ENCODE measurements around the gene TENT5C.

The TENT5C gene

GRCh38 chr1:117591252-117591651, 14.6 kb upstream of the TENT5C start:
- POLR2A ChIA-PET: no interaction called here
- no peak for DNase-seq (ENCODE audit: low read depth, low spot score)
- TF ChIP-seq, protein P1, sequence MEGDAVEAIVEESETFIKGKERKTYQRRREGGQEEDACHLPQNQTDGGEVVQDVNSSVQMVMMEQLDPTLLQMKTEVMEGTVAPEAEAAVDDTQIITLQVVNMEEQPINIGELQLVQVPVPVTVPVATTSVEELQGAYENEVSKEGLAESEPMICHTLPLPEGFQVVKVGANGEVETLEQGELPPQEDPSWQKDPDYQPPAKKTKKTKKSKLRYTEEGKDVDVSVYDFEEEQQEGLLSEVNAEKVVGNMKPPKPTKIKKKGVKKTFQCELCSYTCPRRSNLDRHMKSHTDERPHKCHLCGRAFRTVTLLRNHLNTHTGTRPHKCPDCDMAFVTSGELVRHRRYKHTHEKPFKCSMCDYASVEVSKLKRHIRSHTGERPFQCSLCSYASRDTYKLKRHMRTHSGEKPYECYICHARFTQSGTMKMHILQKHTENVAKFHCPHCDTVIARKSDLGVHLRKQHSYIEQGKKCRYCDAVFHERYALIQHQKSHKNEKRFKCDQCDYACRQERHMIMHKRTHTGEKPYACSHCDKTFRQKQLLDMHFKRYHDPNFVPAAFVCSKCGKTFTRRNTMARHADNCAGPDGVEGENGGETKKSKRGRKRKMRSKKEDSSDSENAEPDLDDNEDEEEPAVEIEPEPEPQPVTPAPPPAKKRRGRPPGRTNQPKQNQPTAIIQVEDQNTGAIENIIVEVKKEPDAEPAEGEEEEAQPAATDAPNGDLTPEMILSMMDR (IDR thresholded peaks at IDR 0.05; ENCODE audit: insufficient read depth, low read length, missing control alignments): no peak
- no peak overlapping the region for H3K4me3 ChIP-seq (ENCODE audit: low read depth, low read length)
- CTCF ChIA-PET: interaction anchor here (1.0 to 1.5 kb wide), 5 partner anchors 10 to 167 kb away, joined by 3 to 5 read pairs (median 3); no protein-coding TSS in a partner anchor

DNA sequence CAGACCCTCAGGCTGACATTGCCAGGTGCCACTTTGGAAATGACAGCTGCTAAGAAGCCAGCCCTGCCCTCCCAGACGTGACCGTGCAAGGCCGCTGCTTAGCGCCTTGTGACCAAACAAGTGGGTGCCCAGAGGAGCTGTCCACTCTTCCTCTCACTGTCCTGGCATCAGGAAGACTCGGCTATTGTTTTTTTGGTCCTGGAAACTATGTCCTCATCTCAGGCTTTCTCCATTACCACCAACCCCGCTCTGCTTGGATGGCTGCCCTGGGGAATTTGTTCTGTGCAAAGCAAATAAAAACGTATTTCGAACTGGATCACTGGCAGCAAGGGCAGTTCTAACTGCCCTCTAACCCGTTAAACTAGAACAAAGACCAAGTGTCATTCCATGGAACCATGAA, 13.7 kb upstream of the TENT5C start:
- no peak overlapping the region for H3K4me3 ChIP-seq (ENCODE audit: low read depth, low read length)
- DNase-seq (ENCODE audit: low read depth, low spot score): no peak
- TF ChIP-seq, protein P1 (IDR thresholded peaks at IDR 0.05; ENCODE audit: insufficient read depth, low read length, missing control alignments): no peak
- POLR2A ChIA-PET: no interaction called here
- CTCF ChIA-PET: interaction anchor here (0.9 to 1.2 kb wide), 3 partner anchors 10 to 304 kb away, joined by 3 to 4 read pairs (median 3); no protein-coding TSS in a partner anchor

DNA sequence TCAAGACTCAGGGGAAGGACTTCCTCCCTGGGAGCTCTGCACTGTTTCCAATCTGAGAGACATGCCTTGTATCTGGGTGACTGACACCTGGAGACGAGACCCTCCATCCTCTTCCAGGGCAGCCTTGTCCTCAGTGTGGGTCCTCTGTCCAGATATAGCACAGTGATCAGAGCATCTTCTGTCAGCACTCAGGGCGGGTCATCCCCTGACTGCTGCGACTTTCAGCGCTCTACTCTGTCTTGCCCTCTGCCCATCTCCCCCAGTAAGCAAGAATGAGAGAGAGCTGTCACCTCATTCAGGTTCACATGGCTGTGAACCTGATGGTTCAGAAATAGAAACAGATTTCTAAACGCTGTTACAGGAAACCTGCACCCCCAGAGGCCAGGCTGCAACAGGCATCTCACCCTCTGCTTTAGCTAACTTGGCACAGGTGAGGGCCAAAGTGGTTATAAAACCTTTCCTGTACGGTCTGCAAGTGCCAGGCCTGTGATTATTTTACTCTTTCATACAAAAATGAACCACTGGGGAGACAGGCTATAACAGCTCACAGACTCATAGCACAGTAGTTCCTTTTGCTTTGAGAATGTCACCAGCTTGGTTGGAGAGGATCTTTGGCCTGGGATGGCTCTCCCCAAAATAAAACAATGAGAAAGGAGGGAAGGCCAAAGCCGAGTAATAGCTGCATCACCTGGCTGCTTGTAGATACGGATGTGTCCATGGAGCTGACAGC, 11.4 kb upstream of the TENT5C start:
- no peak overlapping the region for H3K4me3 ChIP-seq (ENCODE audit: low read depth, low read length)
- CTCF ChIA-PET: interaction anchor here (0.9 kb wide), 1 partner anchor 81 kb away, joined by 4 read pairs; no protein-coding TSS in a partner anchor
- no peak for DNase-seq (ENCODE audit: low read depth, low spot score)
- POLR2A ChIA-PET: no interaction called here
- TF ChIP-seq, protein P1 (IDR thresholded peaks at IDR 0.05; ENCODE audit: insufficient read depth, low read length, missing control alignments): no peak

GRCh38 chr1:117596023-117596720, 9.7 kb upstream of the TENT5C start:
- H3K4me3 ChIP-seq (ENCODE audit: low read depth, low read length): no peak overlapping the region
- ChIA-PET POLR2A (no interaction called here), CTCF (no interaction called here)
- no peak for DNase-seq (ENCODE audit: low read depth, low spot score)
- TF ChIP-seq, protein P1 (IDR thresholded peaks at IDR 0.05; ENCODE audit: insufficient read depth, low read length, missing control alignments): no peak

DNA sequence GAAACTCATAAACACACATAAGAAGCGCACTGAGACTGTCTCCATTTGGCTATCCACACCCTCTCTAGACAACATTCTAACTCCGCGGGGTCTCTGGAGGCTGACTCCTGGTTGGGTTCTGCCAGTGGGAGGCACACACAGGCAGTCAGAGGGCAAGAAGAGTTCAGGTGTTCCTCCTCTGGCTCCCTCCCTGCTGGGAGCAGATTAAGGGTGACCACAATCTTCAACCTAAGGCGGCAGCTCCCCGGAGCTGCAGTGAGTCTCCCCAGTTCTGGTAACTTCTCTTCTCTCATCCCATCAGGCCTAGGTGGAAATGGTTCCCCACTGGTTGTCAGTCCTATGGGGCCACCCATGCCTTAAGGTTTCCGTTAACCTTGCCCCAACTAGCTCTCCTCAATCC, 7.4 kb upstream of the TENT5C start:
- ChIA-PET POLR2A (no interaction called here), CTCF (no interaction called here)
- no peak for DNase-seq (ENCODE audit: low read depth, low spot score)
- TF ChIP-seq, protein P1 (IDR thresholded peaks at IDR 0.05; ENCODE audit: insufficient read depth, low read length, missing control alignments): no peak
- H3K4me3 ChIP-seq (ENCODE audit: low read depth, low read length): no peak overlapping the region

All from AG04449 (cell line).